H1 (cell line): Measurements from ENCODE around the gene WEE1. TPM values are rescaled to one million over a fixed set of nuclear protein-coding genes. Genes with fewer than 3 reads are reported as not detected.

ENCODE experiments used
- CTCF ChIA-PET: fragments of 300-600 bp; sonication (Branson Sonifier 250); formaldehyde crosslinking; loops from one replicate; lab custom pipeline; 2021; ENCODE audit not compliant: partially characterized antibody; lab: Charles Lee
- POLR2A ChIA-PET: fragments of 300-600 bp; sonication (Branson Sonifier 250); formaldehyde crosslinking; loops from one replicate; lab custom pipeline; 2021; ENCODE audit warnings: inconsistent platforms; ENCODE audit not compliant: partially characterized antibody; lab: Charles Lee
- DNase-seq, 2 experiments: peaks; one replicate each; pipeline versions ENCODE4 v3.0.0 to v3.0.0-alpha.2; 2010 to 2022; ENCODE audit warnings: low spot score in 2 of 2, low read depth in 1 of 2, mixed read lengths in 1 of 2
- FAIRE-seq: peaks from 2 replicates; lab custom pipeline; 2011; peaks lifted over from hg19 to GRCh38; lab: Jason Lieb, UNC
- H2AFZ ChIP-seq: 2 replicates; pipeline ENCODE4 v1.8.1; 2012; ENCODE audit warnings: low read length, inconsistent platforms
- H2AK5ac ChIP-seq: 2 replicates; pipeline ENCODE4 v1.6.1; 2013; ENCODE audit warnings: low read depth, low read length
- H2BK120ac ChIP-seq: replicated peaks from 2 replicates; pipeline ENCODE3; 2013; ENCODE audit warnings: low read depth, low read length, inconsistent platforms
- H2BK12ac ChIP-seq: 2 replicates; pipeline ENCODE4 v1.6.1; 2013; ENCODE audit warnings: low read depth, low read length
- H2BK15ac ChIP-seq: 2 replicates; pipeline ENCODE4 v1.6.1; 2013; ENCODE audit warnings: low read length
- H2BK20ac ChIP-seq: 2 replicates; pipeline ENCODE4 v1.6.1; 2013; ENCODE audit warnings: low read length
- H2BK5ac ChIP-seq: 2 replicates; pipeline ENCODE4 v1.6.1; 2013; ENCODE audit warnings: low read depth, low read length
- H3K14ac ChIP-seq: 2 replicates; pipeline ENCODE4 v1.6.1; 2013; ENCODE audit warnings: inconsistent platforms; ENCODE audit not compliant: insufficient read length
- H3K18ac ChIP-seq: 2 replicates; pipeline ENCODE4 v1.6.1; 2013; ENCODE audit warnings: low read length; ENCODE audit errors: extremely low read depth
- H3K23ac ChIP-seq: 2 replicates; pipeline ENCODE4 v1.6.1; 2013; ENCODE audit warnings: inconsistent platforms; ENCODE audit not compliant: insufficient read length
- H3K23me2 ChIP-seq: 2 replicates; pipeline ENCODE4 v1.6.1; 2013; ENCODE audit warnings: low read depth, low read length
- H3K27ac ChIP-seq: 2 replicates; pipeline ENCODE4 v1.6.1; 2011; ENCODE audit warnings: low read depth, low read length, inconsistent platforms
- H3K27me3 ChIP-seq, 4 experiments: replicated peaks in 1 of 4; 1 replicate in 1 of 4; 2 replicates in 3 of 4; pipeline versions ENCODE4 v1.6.1 to v1.8.1; 2011 to 2013; ENCODE audit warnings: low read length in 3 of 4, mild to moderate bottlenecking in 3 of 4, inconsistent platforms in 2 of 4, mixed read lengths in 2 of 4, moderate library complexity in 1 of 4; ENCODE audit not compliant: control insufficient read depth in 3 of 4, insufficient read depth in 3 of 4; ENCODE audit errors: extremely low read depth in 1 of 4
- H3K36me3 ChIP-seq, 4 experiments: 2 replicates each; pipeline versions ENCODE4 v1.6.1 to v1.8.1; 2011 to 2013; ENCODE audit warnings: mild to moderate bottlenecking in 4 of 4, low read length in 3 of 4, moderate library complexity in 2 of 4, control low read depth in 1 of 4, inconsistent platforms in 1 of 4; ENCODE audit not compliant: insufficient read depth in 4 of 4, control insufficient read depth in 2 of 4
- H3K4ac ChIP-seq: replicated peaks from 2 replicates; pipeline ENCODE3; 2013; ENCODE audit warnings: low read length, low read depth, mixed read lengths, inconsistent platforms; ENCODE audit not compliant: insufficient read length
- H3K4me1 ChIP-seq, 4 experiments: replicated peaks in 1 of 4; 1 replicate in 1 of 4; 2 replicates in 3 of 4; pipeline versions ENCODE4 v1.6.1 to v1.8.1; 2011 to 2013; ENCODE audit warnings: low read length in 3 of 4, inconsistent platforms in 2 of 4, mixed read lengths in 1 of 4; ENCODE audit not compliant: insufficient read depth in 4 of 4, control insufficient read depth in 3 of 4
- H3K4me2 ChIP-seq, 2 experiments: 2 replicates each; pipeline versions ENCODE4 v1.6.1 to v1.8.1; 2011 to 2013; ENCODE audit warnings: low read depth in 2 of 2, low read length in 2 of 2, control low read depth in 1 of 2, inconsistent platforms in 1 of 2, mild to moderate bottlenecking in 1 of 2; ENCODE audit not compliant: insufficient read depth in 1 of 2
- H3K4me3 ChIP-seq, 4 experiments: fragments of 200-600, 300-600 bp in 1 of 4; sonication (generic), shearing (Covaris generic), sonication (Bioruptor Twin) in 1 of 4; 2 replicates each; pipeline versions ENCODE4 v1.5.1 to v1.8.1; 2011 to 2016; ENCODE audit warnings: low read length in 4 of 4, low read depth in 3 of 4, control low read depth in 2 of 4, inconsistent platforms in 2 of 4, mild to moderate bottlenecking in 2 of 4, mixed read lengths in 1 of 4, moderate library complexity in 1 of 4; ENCODE audit not compliant: insufficient read depth in 2 of 4; ENCODE audit errors: extremely low read depth in 1 of 4
- H3K56ac ChIP-seq: replicated peaks from 2 replicates; pipeline ENCODE3; 2013; ENCODE audit warnings: low read depth, mild to moderate bottlenecking, mixed read lengths, low read length, inconsistent platforms; ENCODE audit not compliant: insufficient read length
- H3K79me1 ChIP-seq: 2 replicates; pipeline ENCODE4 v1.6.1; 2013; ENCODE audit warnings: low read depth, low read length, control low read depth
- H3K79me2 ChIP-seq, 2 experiments: 2 replicates each; pipeline versions ENCODE4 v1.6.1 to v1.8.1; 2012 to 2013; ENCODE audit warnings: low read length in 2 of 2, mild to moderate bottlenecking in 2 of 2, inconsistent platforms in 1 of 2; ENCODE audit not compliant: insufficient read depth in 2 of 2, control insufficient read depth in 1 of 2
- H3K9ac ChIP-seq, 4 experiments: replicated peaks in 1 of 4; 1 replicate in 1 of 4; 2 replicates in 3 of 4; pipeline versions ENCODE4 v1.6.1 to v1.8.1; 2011 to 2013; ENCODE audit warnings: low read depth in 3 of 4, low read length in 3 of 4, control low read depth in 2 of 4, mild to moderate bottlenecking in 2 of 4, moderate library complexity in 2 of 4, inconsistent platforms in 1 of 4; ENCODE audit errors: extremely low read depth in 1 of 4
- H3K9me3 ChIP-seq, 2 experiments: 2 replicates each; pipeline versions ENCODE4 v1.6.1 to v1.8.1; 2012 to 2013; ENCODE audit warnings: mild to moderate bottlenecking in 2 of 2, moderate library complexity in 2 of 2, control low read depth in 1 of 2, inconsistent platforms in 1 of 2, low read depth in 1 of 2, low read length in 1 of 2, mixed read lengths in 1 of 2; ENCODE audit not compliant: insufficient read depth in 2 of 2
- H4K20me1 ChIP-seq, 2 experiments: replicated peaks in 1 of 2; 2 replicates each; pipeline versions ENCODE3 to v1.8.1; 2011 to 2013; ENCODE audit warnings: inconsistent platforms in 2 of 2, low read length in 2 of 2, mild to moderate bottlenecking in 1 of 2; ENCODE audit not compliant: insufficient read depth in 2 of 2, control insufficient read depth in 1 of 2
- H4K5ac ChIP-seq: 2 replicates; pipeline ENCODE4 v1.6.1; 2013; ENCODE audit warnings: low read length, low read depth, mixed read lengths, inconsistent platforms; ENCODE audit not compliant: insufficient read length
- H4K8ac ChIP-seq: 2 replicates; pipeline ENCODE4 v1.8.0; 2013; ENCODE audit warnings: mild to moderate bottlenecking, moderate library complexity, low read length, inconsistent platforms; ENCODE audit not compliant: insufficient read depth; ENCODE audit errors: extremely low read depth
- H4K91ac ChIP-seq: replicated peaks from 2 replicates; pipeline ENCODE3; 2013; ENCODE audit warnings: low read length, mixed read lengths, inconsistent platforms; ENCODE audit not compliant: insufficient read length
- ATF2 ChIP-seq: IDR thresholded peaks from 2 replicates; pipeline ENCODE4 v1.6.1; 2012; ENCODE audit warnings: low read length, inconsistent platforms
- CTCF ChIP-seq, 3 experiments: IDR thresholded peaks; 1 replicate in 2 of 3; 2 replicates in 1 of 3; pipeline versions ENCODE4 v1.5.1 to v1.6.1; 2011; ENCODE audit warnings: low read length in 3 of 3, mild to moderate bottlenecking in 3 of 3, inconsistent platforms in 2 of 3, low read depth in 1 of 3, moderate library complexity in 1 of 3; ENCODE audit not compliant: insufficient read depth in 1 of 3; ENCODE audit errors: control extremely low read depth in 1 of 3
- GABPA ChIP-seq: IDR thresholded peaks from 2 replicates; pipeline ENCODE4 v1.6.1; 2011; ENCODE audit warnings: mild to moderate bottlenecking, low read length, moderate library complexity, borderline replicate concordance; ENCODE audit not compliant: insufficient read depth
- MAFK ChIP-seq: IDR thresholded peaks from 2 replicates; pipeline ENCODE4 v1.6.1; 2012; ENCODE audit warnings: low read depth, mild to moderate bottlenecking, improper control_type of control experiment, low read length
- SIX5 ChIP-seq: IDR thresholded peaks from 2 replicates; pipeline ENCODE4 v1.6.1; 2011; ENCODE audit warnings: mild to moderate bottlenecking, low read depth, low read length
- WGBS, 2 experiments: shearing (Covaris generic) in 1 of 2; methylation state at CpG; one replicate each; pipeline versions ENCODE4 v1.1.6 to v1.1.7; 2013 to 2015; ENCODE audit warnings: low lambda C conversion rate in 2 of 2, mixed read lengths in 2 of 2, inconsistent platforms in 1 of 2, low coverage in 1 of 2, missing lambda C conversion rate in 1 of 2; ENCODE audit not compliant: insufficient replicate concordance in 2 of 2, insufficient coverage in 1 of 2, insufficient read length in 1 of 2; ENCODE audit errors: extremely low coverage in 1 of 2, missing lambda C conversion rate in 1 of 2; 5-methylcytosine and 5-hydroxymethylcytosine counted together
- polyA plus RNA-seq, 7 experiments: library from polyadenylated mRNA; depleted of rRNA in 3 of 7; stranded (reverse) in 5 of 7; unstranded in 2 of 7; fragments of >200 nt in 5 of 7; fragments of 200-250 nt in 2 of 7; gene quantifications; 1 replicate in 5 of 7; 2 replicates in 1 of 7; 4 replicates in 1 of 7; pipeline versions ENCODE4 v1.2.1 to v1.2.3, GENCODE V29; 2011 to 2013; ENCODE audit warnings: missing spikeins in 2 of 7, mixed read lengths in 2 of 7
- total RNA-seq: library from RNA; stranded (reverse); fragmentation: NEBNext Ultra II Directional; extraction: Animal tissue kit (Norgen Biotek cat#: 25700); gene quantifications from 2 replicates; pipeline ENCODE4 v1.2.1, GENCODE V29; 2021

Gene WEE1
- total and polyA plus RNA-seq, 2 of the 8 experiments (the other 6 are each of a cell fraction or from before 2014, with no cell fraction given), result 40.8 to 120 TPM

- Histone ChIP-seq H3K18ac (no peak overlapping the region), H3K79me2 (peaks cover 22 to 31% of the 10 kb centered on the region in 2 experiments), H3K36me3 (peaks cover 2 to 12% (median 6%) of the 10 kb centered on the region in 4 experiments; a peak in 6 of 8 replicates), H3K23me2 (peaks cover 6% of the 10 kb centered on the region), H3K9ac (no peak overlapping the region), H3K4me3 (peak overlapping the region in 2 of 4 experiments; percentile 66 to 82; a peak in 1 of 8 replicates), H3K9me3 (no peaks in the 10 kb centered on the region), H3K56ac (no peak overlapping the region), H2BK12ac (peak overlapping the region; percentile 82), H2AFZ (no peak overlapping the region), H3K27ac (no peak overlapping the region), H2BK5ac (0 out of 2 replicates have a peak overlapping the region, but pooled peaks have one; percentile 86), H3K4me2 (peak overlapping the region in 1 of 2 experiments; percentile 88; a peak in 2 of 4 replicates), H4K20me1 (peaks cover 10 to 12% of the 10 kb centered on the region in 2 experiments), H3K4me1 (peaks cover 5 to 15% (median 9%) of the 10 kb centered on the region in 4 experiments), H3K23ac (no peak overlapping the region), H4K91ac (no peak overlapping the region), H4K5ac (no peak overlapping the region), H3K79me1 (no peaks in the 10 kb centered on the region), H3K27me3 (no peaks in the 10 kb centered on the region), H4K8ac (peak overlapping the region; percentile 31; the same call in 1 of the 2 replicates), H2BK20ac (no peak overlapping the region), H3K14ac (no peak overlapping the region), H2BK15ac (no peak overlapping the region), H2AK5ac (no peak overlapping the region), H2BK120ac (no peak overlapping the region), H3K4ac (no peak overlapping the region)
- CTCF ChIA-PET, result interaction anchor here (0.9 to 2.0 kb wide), 3 partner anchors 37 to 65 kb away, joined by 3 to 11 read pairs (median 9); no protein-coding TSS in a partner anchor
- POLR2A ChIA-PET, result interaction anchor here (0.7 to 4.2 kb wide), 6 partner anchors 9 to 112 kb away, joined by 3 to 30 read pairs (median 3); partner anchors contain the start of gene ZNF143
- TF ChIP-seq GABPA (no peak), CTCF (IDR thresholded peaks at IDR 0.05; ENCODE audit: control extremely low read depth in 1 of 3, insufficient read depth in 1 of 3, low read depth in 1 of 3, low read length in 3 of 3) (no peak), MAFK (no peak), ATF2 (no peak), SIX5 (no peak)
- DNase-seq, result peak in 1 of 2 experiments; percentile 37
- WGBS, 2 experiments, result 88% methylated on average over 6 of the region's 6 CpGs; no CpG with 5 or more reads in 1 of the 2 experiments
- no peak for FAIRE-seq
Measured at GRCh38 chr11:9571763-9572115, 1.7 kb upstream of the WEE1 start.
